CD4-positive, alpha-beta memory T cell (primary cell): Measurements from ENCODE around the gene IRF4. TPM values are rescaled to one million over a fixed set of nuclear protein-coding genes. Genes with fewer than 3 reads are reported as not detected.

Source experiments
- CTCF ChIA-PET: fragments of 350-600 bp; sonication (Branson Sonifier 250); formaldehyde crosslinking; loops from one replicate; lab custom pipeline; 2021; ENCODE audit warnings: inconsistent platforms; ENCODE audit not compliant: partially characterized antibody; lab: Charles Lee
- POLR2A ChIA-PET: fragments of 350-600 bp; sonication (Branson Sonifier 250); formaldehyde crosslinking; loops from one replicate; lab custom pipeline; 2021; ENCODE audit not compliant: partially characterized antibody; lab: Charles Lee
- DNase-seq, 5 donors: peaks; one replicate each; pipeline versions ENCODE4 v3.0.0 to v3.0.0-alpha.2; 2020 to 2022; ENCODE audit warnings: mixed read lengths in 1 of 5
- H3K27ac ChIP-seq: one replicate; pipeline ENCODE4 v1.7.0; 2013; ENCODE audit warnings: low read depth, low read length
- H3K27me3 ChIP-seq: 2 replicates; pipeline ENCODE4 v1.7.0; 2013; ENCODE audit warnings: mild to moderate bottlenecking, low read length, moderate library complexity; ENCODE audit not compliant: insufficient read depth
- H3K36me3 ChIP-seq: 2 replicates; pipeline ENCODE4 v1.7.0; 2013; ENCODE audit warnings: mild to moderate bottlenecking, low read length, moderate library complexity; ENCODE audit not compliant: insufficient read depth
- H3K4me1 ChIP-seq: 2 replicates; pipeline ENCODE4 v1.7.0; 2013; ENCODE audit warnings: mild to moderate bottlenecking, low read length, moderate library complexity; ENCODE audit not compliant: insufficient read depth
- H3K4me3 ChIP-seq, 2 donors: one replicate each; pipeline ENCODE4 v1.7.0; 2013; ENCODE audit warnings: low read length in 2 of 2, mild to moderate bottlenecking in 1 of 2
- H3K9me3 ChIP-seq, 2 donors: one replicate each; pipeline ENCODE4 v1.7.0; 2013; ENCODE audit warnings: low read length in 2 of 2, control low read depth in 1 of 2; ENCODE audit not compliant: control insufficient read depth in 1 of 2
- H3K27ac Mint-ChIP-seq, 7 donors: one replicate each; pipeline ENCODE4 v1.8.0; 2020 to 2021; ENCODE audit warnings: mixed read lengths in 7 of 7, mild to moderate bottlenecking in 6 of 7, inconsistent platforms in 3 of 7, moderate library complexity in 3 of 7
- H3K27me3 Mint-ChIP-seq, 2 donors: one replicate each; pipeline ENCODE4 v1.8.0; 2020 to 2021; ENCODE audit warnings: mixed read lengths in 2 of 2
- H3K36me3 Mint-ChIP-seq, 2 donors: one replicate each; pipeline ENCODE4 v1.8.0; 2020 to 2021; ENCODE audit warnings: mixed read lengths in 2 of 2, inconsistent platforms in 1 of 2, mild to moderate bottlenecking in 1 of 2
- H3K4me1 Mint-ChIP-seq, 4 donors: one replicate each; pipeline ENCODE4 v1.8.0; 2020 to 2021; ENCODE audit warnings: mixed read lengths in 4 of 4, mild to moderate bottlenecking in 1 of 4
- H3K4me3 Mint-ChIP-seq, 8 donors: one replicate each; pipeline ENCODE4 v1.8.0; 2020 to 2021; ENCODE audit warnings: mixed read lengths in 8 of 8, mild to moderate bottlenecking in 7 of 8, moderate library complexity in 6 of 8, inconsistent platforms in 3 of 8
- H3K9me3 Mint-ChIP-seq, 8 donors: one replicate each; pipeline ENCODE4 v1.8.0; 2020 to 2021; ENCODE audit warnings: mixed read lengths in 8 of 8, mild to moderate bottlenecking in 5 of 8, inconsistent platforms in 3 of 8, moderate library complexity in 1 of 8
- intact Hi-C: fragments of 100-400 bp; cut with micrococcal nuclease; formaldehyde crosslinking; loops from one replicate; pipeline ENCODE4 v1.15.1; 2023
- polyA plus RNA-seq, 2 donors: library from polyadenylated mRNA; unstranded; fragments of 300-500 nt; fragmentation: Illumina TruSeq; gene quantifications; one replicate each; pipeline ENCODE4 v1.2.3, GENCODE V29; 2021
- total RNA-seq, 2 experiments: library from RNA; stranded (reverse); gene quantifications; one replicate each; pipeline ENCODE4 v1.2.3, GENCODE V29; 2021

Gene IRF4
- total and polyA plus RNA-seq, 4 experiments from 2014 or later: 2.7 to 8.6 (median 7.1) TPM

DNA sequence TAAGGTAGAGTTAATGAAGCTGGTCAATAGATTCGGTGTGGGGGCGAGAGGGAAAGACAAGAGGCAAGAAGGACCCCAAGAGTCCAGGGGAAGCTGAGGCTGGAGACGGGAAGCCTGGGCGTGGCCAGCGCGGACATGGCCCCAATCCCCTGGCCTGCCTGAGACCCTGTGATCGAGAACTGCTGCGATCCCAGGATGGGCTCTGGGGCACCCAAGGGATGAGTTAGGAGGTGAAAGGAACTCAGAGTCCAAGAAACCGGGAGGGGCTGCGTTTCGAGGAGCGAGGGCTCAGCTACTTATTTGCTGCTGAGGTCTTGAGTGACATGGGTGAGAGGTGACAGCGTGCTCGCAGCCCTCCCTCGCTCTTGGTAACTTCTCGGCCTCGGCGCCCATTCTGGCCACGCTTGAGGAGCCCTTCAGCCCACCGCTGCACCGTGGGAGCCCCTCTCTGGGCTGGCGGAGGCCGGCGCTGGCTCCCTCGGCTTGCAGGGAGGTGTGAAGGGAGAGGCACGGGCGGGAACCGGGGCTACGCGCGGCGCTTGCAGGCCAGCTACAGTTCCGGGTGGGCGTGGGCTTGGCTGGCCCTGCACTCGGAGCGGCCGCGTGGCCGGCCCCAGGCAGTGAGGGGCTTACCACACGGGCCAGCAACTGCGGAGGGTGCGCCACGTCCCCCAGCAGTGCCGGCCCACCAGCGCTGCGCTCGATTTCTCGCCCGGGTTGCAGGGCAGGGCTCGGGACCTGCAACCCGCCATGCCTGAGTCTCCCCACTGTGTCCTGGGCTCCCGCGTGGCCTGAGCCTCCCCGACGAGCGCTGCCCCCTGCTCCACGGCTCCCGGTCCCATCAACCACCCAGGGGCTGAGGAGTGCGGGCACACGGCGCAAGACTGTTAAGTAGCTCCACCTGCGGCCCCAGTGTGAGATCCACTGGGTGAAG is 58.2 kb downstream of the IRF4 start:
- peaks cover 31 to 42% (median 37%) of the 10 kb centered on the region in 4 donors for H3K4me1 Mint-ChIP-seq
- H3K27me3 Mint-ChIP-seq: peaks cover 0 to 2% of the 10 kb centered on the region in 2 donors
- H3K9me3 Mint-ChIP-seq: no peaks in the 10 kb centered on the region
- Histone ChIP-seq H3K36me3 (no peaks in the 10 kb centered on the region), H3K4me1 (peaks cover 42% of the 10 kb centered on the region), H3K9me3 (no peaks in the 10 kb centered on the region), H3K4me3 (no peak overlapping the region), H3K27ac (no peak overlapping the region), H3K27me3 (no peaks in the 10 kb centered on the region)
- intact Hi-C loops: loop anchor here (5.0 kb wide), 2 partner anchors 43 to 262 kb away; no protein-coding TSS in a partner anchor
- peaks cover 0 to 2% of the 10 kb centered on the region in 2 donors for H3K36me3 Mint-ChIP-seq
- H3K4me3 Mint-ChIP-seq: no peak overlapping the region
- POLR2A ChIA-PET: no interaction called here
- peak overlapping the region in 2 of 7 donors; percentile 44 to 79 for H3K27ac Mint-ChIP-seq
- DNase-seq: no peak
- CTCF ChIA-PET: interaction anchor here (0.6 kb wide), 1 partner anchor 962 kb away, joined by 3 read pairs; no protein-coding TSS in a partner anchor

DNA sequence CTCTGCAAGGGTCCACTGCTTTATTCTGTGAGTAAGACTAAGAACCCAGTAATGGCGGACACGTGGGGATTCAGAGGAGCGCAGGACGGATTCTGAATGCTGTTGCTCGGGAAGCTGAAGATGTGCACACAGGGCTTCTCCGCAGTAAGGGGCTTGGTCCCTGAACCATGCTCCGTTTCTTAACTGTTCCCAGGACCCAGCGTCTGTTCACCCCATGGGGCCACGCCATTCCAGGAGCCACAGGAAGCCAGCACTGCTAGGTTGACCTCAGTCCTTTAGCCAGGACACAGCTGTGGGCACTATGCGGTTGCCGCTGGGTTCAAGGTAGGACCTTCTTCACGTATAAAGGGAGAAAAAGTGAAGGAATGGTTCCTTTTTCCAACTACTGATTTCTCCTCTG is 59.8 kb downstream of the IRF4 start:
- CTCF ChIA-PET: no interaction called here
- H3K27me3 Mint-ChIP-seq: peaks cover 0 to 2% of the 10 kb centered on the region in 2 donors
- no peak overlapping the region for H3K27ac Mint-ChIP-seq
- intact Hi-C loops: no loop called here
- peaks cover 0 to 2% of the 10 kb centered on the region in 2 donors for H3K36me3 Mint-ChIP-seq
- H3K9me3 Mint-ChIP-seq: no peaks in the 10 kb centered on the region
- H3K4me1 Mint-ChIP-seq: peaks cover 17 to 30% (median 23%) of the 10 kb centered on the region in 4 donors
- no peak overlapping the region for H3K4me3 ChIP-seq
- DNase-seq: no peak
- no peak overlapping the region for H3K27ac ChIP-seq
- POLR2A ChIA-PET: no interaction called here
- no peaks in the 10 kb centered on the region for H3K27me3 ChIP-seq
- H3K36me3 ChIP-seq: no peaks in the 10 kb centered on the region
- H3K4me3 Mint-ChIP-seq: no peak overlapping the region
- peaks cover 26% of the 10 kb centered on the region for H3K4me1 ChIP-seq
- no peaks in the 10 kb centered on the region for H3K9me3 ChIP-seq

DNA sequence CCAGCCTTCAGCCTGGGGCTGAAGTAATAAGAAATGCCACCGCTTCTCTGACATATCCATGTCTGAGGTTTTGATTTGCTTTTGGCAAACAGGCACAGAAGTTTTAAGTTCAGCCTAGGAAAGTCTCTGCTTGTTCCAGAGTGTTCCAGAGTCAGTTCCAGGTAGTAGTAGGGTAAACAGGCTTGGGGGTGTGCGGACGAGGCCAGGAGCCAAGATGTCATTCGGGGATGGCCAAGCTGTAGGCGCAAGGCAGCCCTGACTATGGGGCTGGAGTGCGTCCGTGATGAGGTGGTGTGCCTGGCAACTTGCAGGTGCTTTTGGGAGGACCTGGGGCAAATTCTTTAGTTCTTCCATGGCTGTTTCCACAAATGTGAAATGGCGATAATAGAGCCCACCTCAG is 60.3 kb downstream of the IRF4 start:
- H3K9me3 Mint-ChIP-seq: no peaks in the 10 kb centered on the region

DNA sequence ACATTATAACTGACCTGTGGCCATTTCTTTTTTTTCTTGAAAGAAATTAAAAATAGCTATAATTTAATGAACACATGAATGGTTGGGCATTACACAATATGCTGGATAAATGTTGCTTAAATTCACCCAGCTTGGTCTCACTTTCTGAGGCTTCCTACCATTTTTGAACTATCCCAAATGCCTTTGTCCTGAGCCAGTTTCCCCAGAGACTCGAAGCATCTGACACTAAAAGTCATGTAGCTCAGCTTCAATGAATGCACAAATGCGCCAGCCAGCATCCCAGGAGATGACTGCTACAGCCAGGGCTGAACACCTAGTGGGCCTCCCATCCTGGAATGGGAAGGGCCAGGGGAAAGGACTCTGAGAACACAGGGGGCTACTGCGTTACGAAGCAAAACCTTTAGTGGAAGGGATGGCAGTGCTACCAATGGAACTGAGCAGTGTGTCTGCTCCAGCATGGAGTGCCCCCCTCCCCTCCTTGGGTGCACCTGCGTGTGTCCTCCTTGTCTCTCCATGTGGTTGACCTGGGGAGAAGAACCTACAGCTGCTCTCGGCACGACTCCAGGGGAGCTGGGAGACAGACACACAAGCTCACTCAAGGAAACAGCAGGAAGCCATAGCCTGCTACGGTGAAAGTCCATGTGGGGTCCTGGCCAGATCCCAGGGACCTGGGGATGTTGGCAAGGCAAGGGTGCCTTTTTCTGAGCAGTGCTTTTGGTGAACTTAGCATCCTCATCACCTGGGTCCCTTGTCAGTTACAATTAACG is 60.9 kb downstream of the IRF4 start:
- no peaks in the 10 kb centered on the region for H3K9me3 ChIP-seq
- CTCF ChIA-PET: no interaction called here
- peaks cover 14% of the 10 kb centered on the region for H3K4me1 ChIP-seq
- no peak overlapping the region for H3K27ac ChIP-seq
- POLR2A ChIA-PET: no interaction called here
- Mint-ChIP-seq H3K4me3 (no peak overlapping the region), H3K27me3 (no peaks in the 10 kb centered on the region), H3K4me1 (peaks cover 12 to 19% (median 14%) of the 10 kb centered on the region in 4 donors), H3K36me3 (no peaks in the 10 kb centered on the region), H3K9me3 (no peaks in the 10 kb centered on the region), H3K27ac (no peak overlapping the region)
- intact Hi-C loops: no loop called here
- no peak for DNase-seq
- H3K36me3 ChIP-seq: no peaks in the 10 kb centered on the region
- H3K27me3 ChIP-seq: no peaks in the 10 kb centered on the region
- H3K4me3 ChIP-seq: no peak overlapping the region

More for the DNA sequence above, 60.3 kb downstream of the IRF4 start:
- intact Hi-C loops: no loop called here
- H3K4me3 ChIP-seq: no peak overlapping the region
- no peak for DNase-seq
- POLR2A ChIA-PET: no interaction called here
- Mint-ChIP-seq H3K4me3 (no peak overlapping the region), H3K27me3 (peaks cover 0 to under 1% of the 10 kb centered on the region in 2 donors), H3K4me1 (peaks cover 12 to 25% (median 18%) of the 10 kb centered on the region in 4 donors), H3K36me3 (peaks cover 0 to under 1% of the 10 kb centered on the region in 2 donors), H3K27ac (no peak overlapping the region)
- H3K9me3 ChIP-seq: no peaks in the 10 kb centered on the region
- CTCF ChIA-PET: no interaction called here
- H3K36me3 ChIP-seq: no peaks in the 10 kb centered on the region
- H3K27me3 ChIP-seq: no peaks in the 10 kb centered on the region
- H3K4me1 ChIP-seq: peaks cover 21% of the 10 kb centered on the region
- H3K27ac ChIP-seq: no peak overlapping the region

DNA sequence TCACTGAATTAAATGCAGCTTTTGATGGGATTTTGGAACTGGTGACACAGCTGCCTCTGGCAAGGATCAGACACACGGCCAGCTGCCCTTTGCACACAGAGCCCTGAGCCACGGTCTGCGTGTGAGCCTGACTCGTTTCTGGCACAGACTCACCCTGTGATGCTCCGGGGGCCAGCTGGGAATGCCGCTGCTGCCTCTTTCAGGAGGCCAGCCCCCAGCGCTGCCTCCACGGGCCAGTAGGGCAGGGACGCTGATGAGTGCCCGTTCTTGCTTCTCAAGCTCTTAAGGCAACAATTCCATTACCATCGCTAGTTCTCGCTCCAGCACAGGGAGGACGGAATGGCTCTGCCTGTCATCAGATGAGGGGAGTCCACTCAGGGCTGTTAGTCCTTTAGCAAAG is 61.6 kb downstream of the IRF4 start:
- intact Hi-C loops: no loop called here
- POLR2A ChIA-PET: no interaction called here
- no peaks in the 10 kb centered on the region for H3K27me3 Mint-ChIP-seq
- no peak overlapping the region for H3K27ac ChIP-seq
- H3K27ac Mint-ChIP-seq: no peak overlapping the region
- no peaks in the 10 kb centered on the region for H3K36me3 Mint-ChIP-seq
- H3K9me3 ChIP-seq: no peaks in the 10 kb centered on the region
- H3K4me1 Mint-ChIP-seq: peaks cover 6 to 12% (median 8%) of the 10 kb centered on the region in 4 donors
- H3K4me3 ChIP-seq: no peak overlapping the region
- H3K4me3 Mint-ChIP-seq: no peak overlapping the region
- CTCF ChIA-PET: no interaction called here
- no peaks in the 10 kb centered on the region for H3K36me3 ChIP-seq
- peaks cover 8% of the 10 kb centered on the region for H3K4me1 ChIP-seq
- no peaks in the 10 kb centered on the region for H3K9me3 Mint-ChIP-seq
- H3K27me3 ChIP-seq: no peaks in the 10 kb centered on the region
- no peak for DNase-seq

DNA sequence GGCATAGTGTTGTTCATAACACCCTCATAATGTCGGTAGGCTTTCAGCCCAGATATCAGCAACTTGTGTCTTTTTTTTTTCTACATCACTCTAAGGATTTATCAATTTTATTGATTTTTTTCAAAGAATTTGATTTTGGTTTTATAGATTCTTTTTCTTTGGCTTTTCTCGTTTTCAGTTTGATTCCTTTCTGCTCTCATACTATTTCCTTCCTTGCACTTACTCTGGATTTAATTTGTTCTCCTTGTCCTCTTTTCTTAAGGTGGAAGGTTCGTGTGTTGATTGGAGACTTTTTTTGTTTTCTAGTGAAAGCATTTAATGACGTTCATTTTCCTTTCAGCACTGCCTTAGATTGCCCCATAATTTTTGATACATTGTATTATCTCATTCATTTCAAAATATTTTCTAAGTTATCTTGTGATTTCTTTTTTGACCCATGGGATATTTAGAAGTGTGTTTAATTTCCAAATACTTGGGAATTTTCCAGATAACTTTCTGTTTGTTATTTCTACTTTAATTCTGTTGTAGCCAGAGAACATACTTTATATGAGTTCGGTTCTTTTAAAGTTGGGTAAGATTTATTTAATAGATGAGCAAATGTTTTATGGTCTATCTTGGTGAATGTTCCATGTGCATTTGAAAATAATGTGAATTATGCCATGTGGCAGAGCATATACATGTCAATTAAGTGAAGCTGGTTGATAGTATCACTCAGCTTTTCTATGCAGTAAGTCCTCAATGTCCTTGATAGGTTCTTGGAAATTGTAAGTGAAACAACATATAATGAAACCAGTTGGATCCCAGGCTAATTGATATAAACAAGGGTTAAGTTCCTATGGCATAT is 62.8 kb downstream of the IRF4 start:
- ChIA-PET POLR2A (interaction anchor here (1.1 kb wide), 1 partner anchor 8 kb away, joined by 3 read pairs; no protein-coding TSS in a partner anchor), CTCF (no interaction called here)
- Histone ChIP-seq H3K9me3 (no peaks in the 10 kb centered on the region), H3K36me3 (no peaks in the 10 kb centered on the region), H3K4me3 (no peak overlapping the region), H3K27me3 (no peaks in the 10 kb centered on the region), H3K4me1 (no peaks in the 10 kb centered on the region), H3K27ac (no peak overlapping the region)
- H3K4me3 Mint-ChIP-seq: no peak overlapping the region
- peak overlapping the region in 1 of 7 donors; percentile 27 for H3K27ac Mint-ChIP-seq
- no peak for DNase-seq
- H3K36me3 Mint-ChIP-seq: no peaks in the 10 kb centered on the region
- peaks cover 0 to 5% (median 2%) of the 10 kb centered on the region in 4 donors for H3K4me1 Mint-ChIP-seq
- intact Hi-C loops: no loop called here
- peaks cover 0 to 3% (median 0%) of the 10 kb centered on the region in 8 donors for H3K9me3 Mint-ChIP-seq
- H3K27me3 Mint-ChIP-seq: no peaks in the 10 kb centered on the region
